K562 (cell line): ENCODE data around the gene PGRMC2. TPM values are rescaled to one million over a fixed set of nuclear protein-coding genes. Genes with fewer than 3 reads are reported as not detected.

Experiments
- ELF2 ChIP-seq: fragments of 250-450 bp; sonication (Bioruptor Pico); IDR thresholded peaks from 2 replicates; pipeline ENCODE4 v1.5.0; 2021; ENCODE audit warnings: mild to moderate bottlenecking
- FOXA1 ChIP-seq: fragments of 450-650 bp; IDR thresholded peaks from 2 replicates; pipeline ENCODE4 v1.6.1; 2016; ENCODE audit warnings: mild to moderate bottlenecking, borderline replicate concordance
- GABPB2 ChIP-seq: fragments of 250-450 bp; sonication (Bioruptor Pico); conservative IDR thresholded peaks from 2 replicates; pipeline ENCODE4 v1.5.1; 2021; ENCODE audit warnings: mild to moderate bottlenecking
- HOXB6 ChIP-seq: fragments of 250-450 bp; sonication (Bioruptor Pico); IDR thresholded peaks from 2 replicates; pipeline ENCODE4 v1.5.1; 2022; ENCODE audit warnings: mild to moderate bottlenecking, borderline replicate concordance
- MAFF ChIP-seq: IDR thresholded peaks from 2 replicates; pipeline ENCODE4 v1.6.1; 2012; ENCODE audit warnings: low read length, improper control_type of control experiment
- MCM2 ChIP-seq: fragments of 450-650 bp; IDR thresholded peaks from 2 replicates; pipeline ENCODE4 v1.6.1; 2017; ENCODE audit warnings: low read depth, mild to moderate bottlenecking
- MEIS2 ChIP-seq: fragments of 450-650 bp; IDR thresholded peaks from 2 replicates; pipeline ENCODE4 v1.6.1; 2014; ENCODE audit warnings: mild to moderate bottlenecking; ENCODE audit not compliant: partially characterized antibody
- NFE2 ChIP-seq: IDR thresholded peaks from 2 replicates; pipeline ENCODE4 v1.6.1; 2014; ENCODE audit warnings: antibody characterized with exemption, low read depth
- NFIX ChIP-seq: fragments of 250-450 bp; sonication (Bioruptor Pico); IDR thresholded peaks from 2 replicates; pipeline ENCODE4 v1.4.0; 2020; ENCODE audit warnings: low read depth, mild to moderate bottlenecking, moderate library complexity
- NRF1 ChIP-seq, 2 experiments: fragments of 450-650 bp; IDR thresholded peaks in 1 of 2; conservative IDR thresholded peaks in 1 of 2; 2 replicates each; pipeline ENCODE4 v1.6.1; 2014; ENCODE audit warnings: mild to moderate bottlenecking in 2 of 2
- POLR3G ChIP-seq: IDR thresholded peaks from 2 replicates; pipeline ENCODE4 v1.6.1; 2011; ENCODE audit not compliant: insufficient read length, insufficient replicate concordance; ENCODE audit errors: extremely low read depth
- RB1 ChIP-seq: fragments of 450-650 bp; IDR thresholded peaks from 2 replicates; pipeline ENCODE4 v1.6.1; 2017; ENCODE audit warnings: low read depth, mild to moderate bottlenecking
- SAFB2 ChIP-seq: fragments of 200-400 bp; formaldehyde crosslinking; IDR thresholded peaks from 2 replicates; pipeline ENCODE4 v1.6.1; 2018; ENCODE audit warnings: borderline replicate concordance, low read length, low read depth, moderate library complexity; ENCODE audit not compliant: severe bottlenecking
- TCF3 ChIP-seq: sonication (generic); formaldehyde crosslinking; IDR thresholded peaks from 2 replicates; pipeline ENCODE4 v1.4.0; 2020; ENCODE audit warnings: mild to moderate bottlenecking, missing genetic modification reagents
- ZNF707 ChIP-seq: fragments of 250-450 bp; sonication (Bioruptor Pico); conservative IDR thresholded peaks from 2 replicates; pipeline ENCODE4 v1.8.0; 2022; ENCODE audit warnings: inconsistent platforms, mild to moderate bottlenecking, moderate library complexity
- ZZZ3 ChIP-seq: fragments of 450-650 bp; IDR thresholded peaks from 2 replicates; pipeline ENCODE4 v1.6.1; 2016; ENCODE audit warnings: antibody characterized with exemption, mild to moderate bottlenecking, moderate library complexity
- polyA plus RNA-seq, 8 experiments: library from polyadenylated mRNA; depleted of rRNA in 4 of 8; stranded (reverse) in 5 of 8; unstranded in 3 of 8; fragments of >200 nt; fragmentation: Nextera tagmentation in 2 of 8; fragmentation: Illumina TruSeq in 1 of 8; extraction: Ambion mirVana in 2 of 8; extraction: Trizol in 1 of 8; gene quantifications; 2 replicates each; pipeline versions ENCODE4 v1.2.1 to v1.2.3, GENCODE V29; 2011 to 2014; ENCODE audit warnings: inconsistent platforms in 1 of 8, missing spikeins in 1 of 8
- total RNA-seq, 7 experiments: library from RNA; depleted of rRNA in 6 of 7; stranded (reverse); fragments of >200 nt in 6 of 7; fragmentation: Illumina TruSeq in 2 of 7; extraction: Trizol in 2 of 7; gene quantifications; 2 replicates each; pipeline versions ENCODE4 v1.2.1 to v1.2.3, GENCODE V29; 2011 to 2021; ENCODE audit warnings: low replicate concordance in 1 of 7
- TF ChIP-seq, protein P1 (sequence below): fragments of 200-800 bp; sonication (Bioruptor generic); IDR thresholded peaks from 2 replicates; pipeline ENCODE4 v1.6.1; 2017; ENCODE audit warnings: missing genetic modification characterization, missing compliant biosample characterization
- TF ChIP-seq, protein P2 (sequence below): fragments of 450-650 bp; IDR thresholded peaks from 2 replicates; pipeline ENCODE4 v1.6.1; 2016; ENCODE audit warnings: low read depth
- TF ChIP-seq, protein P3 (sequence below): fragments of 250-450 bp; sonication (Bioruptor Pico); IDR thresholded peaks from 2 replicates; pipeline ENCODE4 v1.4.0; 2020; ENCODE audit warnings: borderline replicate concordance

PGRMC2 gene
- total and polyA plus RNA-seq, 9 of the 15 experiments (the other 6 are each of a cell fraction or from before 2014, with no cell fraction given) = 12.4 to 81.3 (median 22.7) TPM

DNA sequence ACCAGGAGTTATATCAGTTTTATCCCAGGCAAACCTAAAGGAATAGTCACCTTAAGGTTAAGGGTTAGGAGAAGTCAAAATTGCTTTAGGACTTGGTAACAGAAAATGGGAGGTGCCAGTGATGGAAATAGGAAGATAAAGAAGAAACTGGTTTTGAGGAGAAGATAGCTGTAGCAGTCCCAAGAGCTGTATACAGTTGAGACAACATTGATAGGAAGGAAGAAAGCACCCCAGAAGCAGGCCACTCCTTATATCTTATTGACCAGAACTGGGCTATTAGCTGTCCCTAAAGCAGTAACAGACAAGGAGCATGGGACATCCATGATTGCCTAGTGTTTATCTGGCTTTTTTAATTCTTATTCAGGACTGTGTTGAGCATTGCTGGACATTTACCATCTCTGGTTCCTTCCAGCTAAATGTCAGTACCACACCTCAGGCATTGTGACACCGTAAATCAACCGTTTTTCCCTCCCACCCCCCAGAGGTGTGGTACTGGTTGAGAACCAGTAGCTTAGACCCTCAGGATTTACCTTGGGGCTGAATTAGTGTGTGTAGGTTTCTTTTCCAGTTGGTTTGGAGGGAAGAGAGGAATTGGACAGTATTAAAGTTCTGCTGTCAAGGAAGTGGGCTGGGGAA lies 2.0 kb upstream of the PGRMC2 start (continued):
- TF ChIP-seq NRF1 (conservative IDR thresholded peaks at IDR 0.05 in 1 of 2, IDR thresholded peaks at IDR 0.05 in 1 of 2) (no peak), GABPB2 (no peak), MAFF (no peak), POLR3G (no peak), ZZZ3 (no peak), NFIX (CRISPR knock-in tag) (no peak), ELF2 (CRISPR knock-in tag) (no peak), SAFB2 (no peak), RB1 (no peak), HOXB6 (CRISPR knock-in tag) (no peak), MCM2 (no peak), MEIS2 (peak; percentile 72), NFE2 (no peak), FOXA1 (no peak), ZNF707 (CRISPR knock-in tag) (no peak), TCF3 (CRISPR knock-in tag) (peak; percentile 69)
- TF ChIP-seq, protein P1, sequence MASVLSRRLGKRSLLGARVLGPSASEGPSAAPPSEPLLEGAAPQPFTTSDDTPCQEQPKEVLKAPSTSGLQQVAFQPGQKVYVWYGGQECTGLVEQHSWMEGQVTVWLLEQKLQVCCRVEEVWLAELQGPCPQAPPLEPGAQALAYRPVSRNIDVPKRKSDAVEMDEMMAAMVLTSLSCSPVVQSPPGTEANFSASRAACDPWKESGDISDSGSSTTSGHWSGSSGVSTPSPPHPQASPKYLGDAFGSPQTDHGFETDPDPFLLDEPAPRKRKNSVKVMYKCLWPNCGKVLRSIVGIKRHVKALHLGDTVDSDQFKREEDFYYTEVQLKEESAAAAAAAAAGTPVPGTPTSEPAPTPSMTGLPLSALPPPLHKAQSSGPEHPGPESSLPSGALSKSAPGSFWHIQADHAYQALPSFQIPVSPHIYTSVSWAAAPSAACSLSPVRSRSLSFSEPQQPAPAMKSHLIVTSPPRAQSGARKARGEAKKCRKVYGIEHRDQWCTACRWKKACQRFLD (CRISPR knock-in tag) = no peak
- TF ChIP-seq, protein P2, sequence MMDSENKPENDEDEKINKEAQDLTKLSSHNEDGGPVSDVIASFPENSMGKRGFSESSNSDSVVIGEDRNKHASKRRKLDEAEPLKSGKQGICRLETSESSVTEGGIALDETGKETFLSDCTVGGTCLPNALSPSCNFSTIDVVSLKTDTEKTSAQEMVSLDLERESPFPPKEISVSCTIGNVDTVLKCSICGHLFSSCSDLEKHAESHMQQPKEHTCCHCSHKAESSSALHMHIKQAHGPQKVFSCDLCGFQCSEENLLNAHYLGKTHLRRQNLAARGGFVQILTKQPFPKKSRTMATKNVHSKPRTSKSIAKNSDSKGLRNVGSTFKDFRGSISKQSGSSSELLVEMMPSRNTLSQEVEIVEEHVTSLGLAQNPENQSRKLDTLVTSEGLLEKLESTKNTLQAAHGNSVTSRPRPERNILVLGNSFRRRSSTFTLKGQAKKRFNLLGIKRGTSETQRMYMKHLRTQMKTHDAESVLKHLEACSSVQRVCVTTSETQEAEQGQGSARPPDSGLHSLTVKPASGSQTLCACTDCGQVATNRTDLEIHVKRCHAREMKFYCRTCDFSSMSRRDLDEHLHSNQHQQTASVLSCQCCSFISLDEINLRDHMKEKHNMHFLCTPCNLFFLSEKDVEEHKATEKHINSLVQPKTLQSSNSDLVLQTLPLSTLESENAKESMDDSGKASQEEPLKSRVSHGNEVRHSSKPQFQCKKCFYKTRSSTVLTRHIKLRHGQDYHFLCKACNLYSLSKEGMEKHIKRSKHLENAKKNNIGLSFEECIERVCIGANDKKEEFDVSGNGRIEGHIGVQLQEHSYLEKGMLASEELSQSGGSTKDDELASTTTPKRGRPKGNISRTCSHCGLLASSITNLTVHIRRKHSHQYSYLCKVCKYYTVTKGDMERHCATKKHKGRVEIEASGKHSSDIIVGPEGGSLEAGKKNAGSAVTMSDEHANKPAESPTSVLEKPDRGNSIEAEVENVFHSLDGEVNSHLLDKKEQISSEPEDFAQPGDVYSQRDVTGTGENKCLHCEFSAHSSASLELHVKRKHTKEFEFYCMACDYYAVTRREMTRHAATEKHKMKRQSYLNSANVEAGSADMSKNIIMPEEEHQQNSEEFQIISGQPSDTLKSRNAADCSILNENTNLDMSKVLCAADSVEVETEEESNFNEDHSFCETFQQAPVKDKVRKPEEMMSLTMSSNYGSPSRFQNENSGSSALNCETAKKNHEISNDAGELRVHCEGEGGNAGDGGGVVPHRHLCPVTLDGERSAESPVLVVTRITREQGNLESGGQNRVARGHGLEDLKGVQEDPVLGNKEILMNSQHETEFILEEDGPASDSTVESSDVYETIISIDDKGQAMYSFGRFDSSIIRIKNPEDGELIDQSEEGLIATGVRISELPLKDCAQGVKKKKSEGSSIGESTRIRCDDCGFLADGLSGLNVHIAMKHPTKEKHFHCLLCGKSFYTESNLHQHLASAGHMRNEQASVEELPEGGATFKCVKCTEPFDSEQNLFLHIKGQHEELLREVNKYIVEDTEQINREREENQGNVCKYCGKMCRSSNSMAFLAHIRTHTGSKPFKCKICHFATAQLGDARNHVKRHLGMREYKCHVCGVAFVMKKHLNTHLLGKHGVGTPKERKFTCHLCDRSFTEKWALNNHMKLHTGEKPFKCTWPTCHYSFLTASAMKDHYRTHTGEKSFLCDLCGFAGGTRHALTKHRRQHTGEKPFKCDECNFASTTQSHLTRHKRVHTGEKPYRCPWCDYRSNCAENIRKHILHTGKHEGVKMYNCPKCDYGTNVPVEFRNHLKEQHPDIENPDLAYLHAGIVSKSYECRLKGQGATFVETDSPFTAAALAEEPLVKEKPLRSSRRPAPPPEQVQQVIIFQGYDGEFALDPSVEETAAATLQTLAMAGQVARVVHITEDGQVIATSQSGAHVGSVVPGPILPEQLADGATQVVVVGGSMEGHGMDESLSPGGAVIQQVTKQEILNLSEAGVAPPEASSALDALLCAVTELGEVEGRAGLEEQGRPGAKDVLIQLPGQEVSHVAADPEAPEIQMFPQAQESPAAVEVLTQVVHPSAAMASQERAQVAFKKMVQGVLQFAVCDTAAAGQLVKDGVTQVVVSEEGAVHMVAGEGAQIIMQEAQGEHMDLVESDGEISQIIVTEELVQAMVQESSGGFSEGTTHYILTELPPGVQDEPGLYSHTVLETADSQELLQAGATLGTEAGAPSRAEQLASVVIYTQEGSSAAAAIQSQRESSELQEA = no peak
- TF ChIP-seq, protein P3, sequence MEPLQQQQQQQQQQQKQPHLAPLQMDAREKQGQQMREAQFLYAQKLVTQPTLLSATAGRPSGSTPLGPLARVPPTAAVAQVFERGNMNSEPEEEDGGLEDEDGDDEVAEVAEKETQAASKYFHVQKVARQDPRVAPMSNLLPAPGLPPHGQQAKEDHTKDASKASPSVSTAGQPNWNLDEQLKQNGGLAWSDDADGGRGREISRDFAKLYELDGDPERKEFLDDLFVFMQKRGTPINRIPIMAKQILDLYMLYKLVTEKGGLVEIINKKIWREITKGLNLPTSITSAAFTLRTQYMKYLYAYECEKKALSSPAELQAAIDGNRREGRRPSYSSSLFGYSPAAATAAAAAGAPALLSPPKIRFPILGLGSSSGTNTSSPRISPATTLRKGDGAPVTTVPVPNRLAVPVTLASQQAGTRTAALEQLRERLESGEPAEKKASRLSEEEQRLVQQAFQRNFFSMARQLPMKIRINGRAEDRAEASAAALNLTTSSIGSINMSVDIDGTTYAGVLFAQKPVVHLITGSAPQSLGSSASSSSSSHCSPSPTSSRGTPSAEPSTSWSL (CRISPR knock-in tag) = no peak
